Activated naive CD4-positive, alpha-beta T cell treated with Interleukin-2 at 50 U/mL for 16 hours (primary cell): Measurements from ENCODE around the gene CCL2.

Experiments
- DNase-seq: peaks from one replicate; pipeline ENCODE4 v3.0.0-alpha.2; 2020

The CCL2 gene

DNA sequence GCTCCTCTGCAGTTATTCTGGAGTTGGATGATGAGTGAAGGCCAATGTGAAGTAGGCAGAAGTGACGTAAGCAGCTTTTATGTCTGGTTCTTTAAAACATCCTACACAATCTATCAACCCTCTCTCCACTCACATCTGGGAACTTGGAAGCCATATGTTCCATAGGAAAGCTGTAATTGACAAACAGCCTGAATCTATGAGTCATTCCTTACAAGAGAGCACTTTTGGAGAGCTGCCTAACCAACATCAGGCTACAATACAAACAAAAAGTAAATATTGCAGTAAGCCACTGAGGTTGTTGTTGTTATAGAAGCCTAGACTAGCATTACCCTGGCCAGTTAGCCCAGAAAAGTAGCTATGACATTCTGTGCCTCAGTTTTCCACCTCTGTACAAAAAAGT, 20.8 kb downstream of the CCL2 start:
- no peak for DNase-seq

DNA sequence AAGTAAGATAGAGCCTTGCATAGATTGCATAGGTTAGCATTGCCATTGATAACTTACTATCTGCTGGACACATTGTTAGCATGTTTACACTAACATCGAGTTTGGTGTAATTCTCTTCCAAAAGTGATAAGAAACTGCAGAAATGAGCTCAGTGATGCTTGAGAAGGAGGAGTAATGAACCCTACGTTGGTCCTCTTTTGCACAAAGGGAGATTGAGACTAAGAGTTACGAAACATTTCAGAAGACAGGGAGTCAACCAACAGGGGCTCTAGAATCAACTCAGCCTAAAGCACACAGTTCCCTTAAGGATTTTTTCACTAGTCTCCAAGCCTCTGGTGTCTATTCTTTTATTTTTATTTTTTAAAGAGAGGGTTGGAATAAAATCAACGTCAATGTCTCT, 21.7 kb downstream of the CCL2 start:
- DNase-seq = no peak

DNA sequence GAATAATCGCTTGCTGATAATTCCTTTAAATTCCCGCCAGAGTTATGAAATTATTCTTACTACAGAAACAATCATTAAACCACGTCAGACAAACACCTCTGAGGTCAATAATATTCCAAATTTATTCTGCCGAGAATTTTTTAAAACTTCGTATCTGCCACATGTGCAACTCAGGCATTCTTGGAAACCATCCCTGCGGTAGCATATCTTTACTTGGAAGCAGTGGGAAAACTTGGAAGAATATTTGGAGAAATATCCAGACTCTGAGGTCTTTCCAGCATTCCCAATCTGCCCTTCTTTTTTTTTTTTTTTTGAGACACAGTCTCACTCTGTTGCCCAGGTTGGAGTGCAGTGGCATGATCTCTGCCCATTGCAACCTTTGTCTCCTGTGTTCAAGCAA, 28.5 kb downstream of the CCL2 start:
- no peak for DNase-seq

- DNase-seq = no peak
Observed at GRCh38 chr17:34285286-34285792, 30.3 kb downstream of the CCL2 start, which contains the start of gene CCL11. CCL11 (plus strand) TSS chr17:34285742; CDS start chr17:34285809, 67 bp downstream.

DNA sequence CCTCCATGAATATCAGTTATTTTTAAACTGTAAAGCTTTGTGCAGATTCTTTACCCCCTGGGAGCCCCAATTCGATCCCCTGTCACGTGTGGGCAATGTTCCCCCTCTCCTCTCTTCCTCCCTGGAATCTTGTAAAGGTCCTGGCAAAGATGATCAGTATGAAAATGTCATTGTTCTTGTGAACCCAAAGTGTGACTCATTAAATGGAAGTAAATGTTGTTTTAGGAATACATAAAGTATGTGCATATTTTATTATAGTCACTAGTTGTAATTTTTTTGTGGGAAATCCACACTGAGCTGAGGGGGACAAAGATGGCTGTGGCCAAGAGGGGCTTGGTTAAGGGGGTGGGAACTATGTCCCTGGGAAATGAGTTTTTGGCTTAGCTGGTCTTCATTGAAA, 32.8 kb downstream of the CCL2 start:
- DNase-seq = no peak

DNA sequence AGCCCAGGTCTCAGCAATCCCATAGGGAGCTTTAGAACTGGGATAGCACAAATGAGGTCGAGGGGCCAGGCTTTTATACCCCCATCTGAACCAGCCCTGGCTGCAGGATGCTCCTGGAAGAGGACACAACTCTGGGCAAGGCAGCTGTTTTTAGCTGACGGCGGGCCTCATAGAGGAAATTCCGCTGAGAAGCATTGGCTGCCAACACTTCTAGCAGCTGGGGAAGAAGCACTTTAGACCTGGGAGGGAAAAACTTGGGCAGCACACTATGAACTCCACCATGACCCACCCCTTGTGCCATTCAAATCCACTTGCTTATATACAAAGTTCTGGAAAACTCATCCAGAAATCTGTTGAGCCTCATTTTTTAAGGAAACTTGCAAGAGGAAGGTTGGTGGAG, 35.5 kb downstream of the CCL2 start:
- no peak for DNase-seq

GRCh38 chr17:34291721-34292348, 36.8 kb downstream of the CCL2 start:
- no peak for DNase-seq

GRCh38 chr17:34299027-34299426, 43.9 kb downstream of the CCL2 start:
- no peak for DNase-seq

- DNase-seq = no peak
Observed at GRCh38 chr17:34299956-34300577, 45.0 kb downstream of the CCL2 start.

DNA sequence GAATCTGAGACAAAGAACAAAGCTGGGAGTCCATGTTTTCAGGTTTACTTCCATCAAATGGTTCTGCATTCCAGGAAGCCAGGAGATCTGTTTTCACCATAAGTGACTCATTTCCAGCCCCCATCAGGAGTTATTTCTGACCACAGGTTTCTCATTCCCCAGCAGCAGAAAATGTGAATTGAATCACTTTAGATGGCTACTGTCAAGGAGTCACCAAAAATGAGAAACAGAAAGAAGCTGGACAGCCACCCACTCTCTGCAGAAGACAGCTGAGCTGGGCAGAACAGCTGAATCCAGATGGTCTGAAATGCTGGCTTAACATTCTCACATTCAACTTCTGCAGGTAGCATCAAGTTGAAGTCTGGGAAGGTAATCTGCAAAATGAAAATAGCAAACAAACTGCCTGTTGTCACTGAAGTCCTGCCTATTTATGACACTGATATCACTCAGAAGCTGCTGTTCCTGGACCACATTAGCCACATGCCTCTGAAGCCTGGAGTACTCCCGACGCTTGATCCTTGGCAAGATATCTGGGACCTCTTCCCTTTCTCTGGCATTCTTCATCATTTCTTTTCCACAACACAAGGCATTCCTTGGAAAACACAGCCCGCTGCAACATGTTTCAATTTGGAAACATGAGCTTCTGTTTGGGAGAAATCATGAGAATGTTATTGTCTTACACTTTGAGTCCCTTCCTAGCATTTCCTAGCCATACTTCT, 45.7 kb downstream of the CCL2 start:
- DNase-seq = no peak

DNA sequence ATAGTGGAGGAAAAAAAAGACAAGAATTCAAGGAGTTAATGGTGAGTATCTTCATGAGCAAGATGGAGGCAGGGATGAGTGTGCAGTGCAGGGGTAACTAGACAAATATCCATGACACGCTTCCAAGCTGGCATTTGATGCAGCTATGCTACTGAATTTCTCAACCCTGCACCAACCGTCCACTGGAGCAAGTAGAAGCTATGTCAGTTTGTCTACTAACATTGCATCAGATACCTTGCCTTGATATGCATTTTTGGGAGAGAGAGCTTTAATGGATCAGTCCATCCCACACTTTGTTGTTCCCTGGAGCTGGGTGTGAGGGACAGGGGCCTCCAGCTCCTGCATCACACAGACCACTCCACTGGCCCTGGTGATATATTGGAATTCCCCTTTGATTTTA, 46.9 kb downstream of the CCL2 start:
- DNase-seq = no peak

GRCh38 chr17:34302636-34303035, 47.6 kb downstream of the CCL2 start:
- no peak for DNase-seq

GRCh38 chr17:34303606-34304005, 48.5 kb downstream of the CCL2 start:
- no peak for DNase-seq

GRCh38 chr17:34305061-34305460, 50.0 kb downstream of the CCL2 start:
- no peak for DNase-seq

GRCh38 chr17:34305606-34306005, 50.5 kb downstream of the CCL2 start:
- DNase-seq = no peak

GRCh38 chr17:34306466-34306865, 51.4 kb downstream of the CCL2 start:
- no peak for DNase-seq
